ENCODE measurements around the gene SND1.

DNA sequence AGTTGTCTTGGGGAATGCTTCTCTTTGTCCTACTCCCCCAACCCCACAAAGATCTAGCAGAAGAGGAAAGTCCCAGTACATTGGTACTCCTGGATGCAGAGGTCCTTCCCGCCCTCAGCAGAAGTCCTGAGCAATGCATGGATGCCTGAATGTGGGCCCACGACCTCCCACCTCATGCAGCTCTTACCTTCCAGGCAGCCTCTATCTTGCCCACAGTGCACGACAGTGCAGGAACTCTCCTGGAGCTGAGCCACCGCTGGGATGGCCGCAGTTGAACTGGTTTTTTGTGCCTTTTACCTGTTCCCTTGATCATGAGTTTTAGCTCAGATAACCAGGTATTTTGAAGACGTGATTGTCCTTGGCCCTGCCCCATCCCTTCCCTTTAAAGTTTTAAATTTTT lies 341.3 kb downstream of the SND1 start:
- TF ChIP-seq, protein P1, sequence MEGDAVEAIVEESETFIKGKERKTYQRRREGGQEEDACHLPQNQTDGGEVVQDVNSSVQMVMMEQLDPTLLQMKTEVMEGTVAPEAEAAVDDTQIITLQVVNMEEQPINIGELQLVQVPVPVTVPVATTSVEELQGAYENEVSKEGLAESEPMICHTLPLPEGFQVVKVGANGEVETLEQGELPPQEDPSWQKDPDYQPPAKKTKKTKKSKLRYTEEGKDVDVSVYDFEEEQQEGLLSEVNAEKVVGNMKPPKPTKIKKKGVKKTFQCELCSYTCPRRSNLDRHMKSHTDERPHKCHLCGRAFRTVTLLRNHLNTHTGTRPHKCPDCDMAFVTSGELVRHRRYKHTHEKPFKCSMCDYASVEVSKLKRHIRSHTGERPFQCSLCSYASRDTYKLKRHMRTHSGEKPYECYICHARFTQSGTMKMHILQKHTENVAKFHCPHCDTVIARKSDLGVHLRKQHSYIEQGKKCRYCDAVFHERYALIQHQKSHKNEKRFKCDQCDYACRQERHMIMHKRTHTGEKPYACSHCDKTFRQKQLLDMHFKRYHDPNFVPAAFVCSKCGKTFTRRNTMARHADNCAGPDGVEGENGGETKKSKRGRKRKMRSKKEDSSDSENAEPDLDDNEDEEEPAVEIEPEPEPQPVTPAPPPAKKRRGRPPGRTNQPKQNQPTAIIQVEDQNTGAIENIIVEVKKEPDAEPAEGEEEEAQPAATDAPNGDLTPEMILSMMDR (IDR thresholded peaks at IDR 0.05) = no peak
- no peak for TF ChIP-seq POLR2A (IDR thresholded peaks at IDR 0.05)

Measured in esophagus squamous epithelium (tissue), 4 donors.